HG02588 (cell line): ENCODE data around the gene HCN2.

ENCODE experiments used
- ATAC-seq: cut with Tn5 transposase; IDR thresholded peaks from one replicate; pipeline ENCODE4 v1.9.1; 2021; ENCODE audit warnings: mild to moderate bottlenecking, moderate library complexity; ENCODE audit not compliant: unreplicated experiment

The HCN2 gene

DNA sequence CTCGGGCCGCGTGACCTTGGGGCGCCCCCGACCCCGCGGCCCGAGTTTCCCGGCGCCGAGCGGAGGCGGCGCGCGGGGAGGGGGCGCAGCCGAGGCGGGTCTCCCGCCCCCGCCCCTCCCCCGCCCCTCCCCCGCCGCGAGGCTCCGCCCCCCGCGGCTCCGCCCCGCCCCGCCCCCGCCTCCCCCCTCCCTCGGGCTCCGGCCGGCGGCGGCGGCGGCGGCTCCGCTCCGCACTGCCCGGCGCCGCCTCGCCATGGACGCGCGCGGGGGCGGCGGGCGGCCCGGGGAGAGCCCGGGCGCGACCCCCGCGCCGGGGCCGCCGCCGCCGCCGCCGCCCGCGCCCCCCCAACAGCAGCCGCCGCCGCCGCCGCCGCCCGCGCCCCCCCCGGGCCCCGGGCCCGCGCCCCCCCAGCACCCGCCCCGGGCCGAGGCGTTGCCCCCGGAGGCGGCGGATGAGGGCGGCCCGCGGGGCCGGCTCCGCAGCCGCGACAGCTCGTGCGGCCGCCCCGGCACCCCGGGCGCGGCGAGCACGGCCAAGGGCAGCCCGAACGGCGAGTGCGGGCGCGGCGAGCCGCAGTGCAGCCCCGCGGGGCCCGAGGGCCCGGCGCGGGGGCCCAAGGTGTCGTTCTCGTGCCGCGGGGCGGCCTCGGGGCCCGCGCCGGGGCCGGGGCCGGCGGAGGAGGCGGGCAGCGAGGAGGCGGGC is at the start of gene HCN2:
TSS of gene HCN2 (plus strand) at position 189 of the 703 bp plus-strand sequence. CDS start at position 254, 65 bp downstream.
- ATAC-seq = no peak

- no peak for ATAC-seq
These were observed 48.6 kb upstream of the HCN2 start for GRCh38 chr19:540867-541637.

- ATAC-seq = no peak
These were observed 48.0 kb upstream of the HCN2 start for GRCh38 chr19:541699-542098.

DNA sequence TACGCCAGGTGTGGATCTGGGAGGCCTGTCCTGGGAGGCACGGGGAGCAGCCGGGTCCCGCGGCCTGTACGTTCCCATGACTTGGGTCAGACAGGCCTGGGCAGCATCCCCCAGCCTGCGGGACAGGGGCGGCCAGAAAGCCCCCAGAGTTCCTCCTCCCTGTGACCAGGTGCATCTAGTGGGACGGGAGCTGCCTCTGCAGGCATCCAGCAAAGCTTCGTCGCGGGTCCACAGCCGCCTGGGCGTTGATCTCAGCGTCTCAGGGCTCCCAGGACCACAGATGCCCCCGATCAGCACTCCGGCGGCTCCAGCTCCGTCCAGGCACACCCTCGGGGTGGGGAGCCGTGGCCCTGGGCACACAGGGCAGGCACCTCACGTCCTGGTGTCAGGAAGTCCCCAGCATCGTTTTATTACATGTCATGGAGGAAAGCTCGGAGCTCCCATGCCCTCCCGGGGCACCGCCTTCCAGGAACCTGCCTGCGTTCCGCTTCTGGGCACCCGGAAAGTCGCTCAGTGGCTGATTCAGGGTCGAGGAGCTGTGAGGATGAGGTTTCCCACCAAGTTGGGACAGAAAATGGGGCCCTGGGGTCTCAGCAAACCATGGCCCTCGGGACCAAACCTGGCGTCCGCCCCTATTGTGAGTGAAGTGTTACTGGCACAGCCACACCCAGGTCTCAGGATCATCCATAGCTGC is 47.4 kb upstream of the HCN2 start:
- no peak for ATAC-seq

GRCh38 chr19:543910-544608 is 45.6 kb upstream of the HCN2 start, which contains the start of gene GZMM:
Gene GZMM, plus strand, starts transcription at chr19:544053. Its CDS starts 19 bp downstream, at chr19:544072.
- no peak for ATAC-seq

DNA sequence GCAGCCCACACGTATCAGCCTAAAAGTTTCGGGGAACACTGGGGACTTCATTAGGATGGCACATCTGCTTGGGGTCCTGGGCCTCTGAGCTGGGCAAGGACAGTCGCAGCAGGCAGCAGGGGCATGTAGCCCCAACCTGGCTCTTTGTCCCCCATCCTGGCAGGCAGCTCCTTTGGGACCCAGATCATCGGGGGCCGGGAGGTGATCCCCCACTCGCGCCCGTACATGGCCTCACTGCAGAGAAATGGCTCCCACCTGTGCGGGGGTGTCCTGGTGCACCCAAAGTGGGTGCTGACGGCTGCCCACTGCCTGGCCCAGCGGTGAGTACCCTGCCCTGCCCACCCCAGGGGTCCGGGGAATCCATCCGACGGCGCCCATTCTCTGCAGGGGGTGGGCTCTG is 42.6 kb upstream of the HCN2 start:
- no peak for ATAC-seq

DNA sequence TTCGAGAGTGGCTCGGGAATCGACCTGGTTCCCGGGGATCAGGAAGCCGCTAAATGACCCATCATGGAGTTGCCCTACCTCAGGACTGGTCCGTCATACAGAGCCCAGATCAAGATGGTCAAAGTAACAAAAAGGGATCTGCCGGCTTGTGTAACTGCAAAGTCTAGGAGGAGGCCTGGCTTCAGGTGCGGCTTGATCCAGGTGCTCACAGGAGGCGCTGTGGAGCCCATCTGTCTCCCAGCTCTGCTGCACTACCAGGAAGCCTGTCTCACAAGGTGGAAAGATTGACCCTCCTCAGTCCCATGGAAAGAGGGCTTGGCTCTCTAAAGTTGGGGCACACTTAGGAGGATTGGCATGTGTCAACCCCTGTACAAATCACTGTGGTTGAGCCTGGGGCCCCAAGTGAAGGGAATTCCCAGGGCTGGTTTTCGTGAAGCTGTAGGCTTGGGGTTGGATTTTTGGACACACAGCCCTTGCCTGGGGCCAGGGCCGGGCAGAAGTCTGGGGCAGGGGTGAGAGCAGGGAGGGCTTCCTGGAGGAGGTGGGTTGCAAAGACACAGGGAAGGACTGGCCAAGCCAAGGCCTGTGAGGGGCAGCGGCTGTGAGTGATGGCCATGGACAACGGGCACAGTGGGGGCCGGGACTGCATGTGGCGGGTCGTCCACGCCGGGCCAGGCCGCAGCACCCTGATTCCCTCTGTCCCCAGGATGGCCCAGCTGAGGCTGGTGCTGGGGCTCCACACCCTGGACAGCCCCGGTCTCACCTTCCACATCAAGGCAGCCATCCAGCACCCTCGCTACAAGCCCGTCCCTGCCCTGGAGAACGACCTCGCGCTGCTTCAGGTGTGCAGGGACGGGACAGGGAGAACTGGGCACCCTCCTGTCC is 41.6 kb upstream of the HCN2 start:
- ATAC-seq = no peak

DNA sequence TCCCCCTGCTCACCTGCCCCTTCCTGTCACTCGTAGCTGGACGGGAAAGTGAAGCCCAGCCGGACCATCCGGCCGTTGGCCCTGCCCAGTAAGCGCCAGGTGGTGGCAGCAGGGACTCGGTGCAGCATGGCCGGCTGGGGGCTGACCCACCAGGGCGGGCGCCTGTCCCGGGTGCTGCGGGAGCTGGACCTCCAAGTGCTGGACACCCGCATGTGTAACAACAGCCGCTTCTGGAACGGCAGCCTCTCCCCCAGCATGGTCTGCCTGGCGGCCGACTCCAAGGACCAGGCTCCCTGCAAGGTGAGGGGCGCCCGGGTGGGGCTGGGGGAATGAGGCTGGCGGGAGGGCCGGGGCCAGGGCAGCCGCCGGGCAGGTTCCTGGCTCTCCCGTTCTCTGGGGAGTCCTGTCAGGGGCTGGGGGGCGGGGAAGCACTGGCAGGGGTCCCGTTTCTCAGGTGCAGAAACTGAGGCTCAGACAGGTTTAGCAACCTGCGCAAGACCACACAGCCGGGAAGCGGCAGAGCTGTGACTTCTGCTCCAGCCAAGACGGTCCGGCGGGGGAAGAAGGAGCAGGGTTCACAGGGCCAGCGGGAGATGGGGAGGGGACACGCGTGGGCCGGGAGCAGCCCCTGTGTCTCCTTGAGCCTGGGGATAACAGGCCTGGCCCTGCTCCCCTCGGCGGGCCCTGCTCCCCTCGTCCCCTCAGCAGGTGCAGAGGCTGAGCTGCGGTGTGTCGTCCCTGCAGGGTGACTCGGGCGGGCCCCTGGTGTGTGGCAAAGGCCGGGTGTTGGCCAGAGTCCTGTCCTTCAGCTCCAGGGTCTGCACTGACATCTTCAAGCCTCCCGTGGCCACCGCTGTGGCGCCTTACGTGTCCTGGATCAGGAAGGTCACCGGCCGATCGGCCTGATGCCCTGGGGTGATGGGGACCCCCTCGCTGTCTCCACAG is 40.5 kb upstream of the HCN2 start:
- ATAC-seq = no peak

DNA sequence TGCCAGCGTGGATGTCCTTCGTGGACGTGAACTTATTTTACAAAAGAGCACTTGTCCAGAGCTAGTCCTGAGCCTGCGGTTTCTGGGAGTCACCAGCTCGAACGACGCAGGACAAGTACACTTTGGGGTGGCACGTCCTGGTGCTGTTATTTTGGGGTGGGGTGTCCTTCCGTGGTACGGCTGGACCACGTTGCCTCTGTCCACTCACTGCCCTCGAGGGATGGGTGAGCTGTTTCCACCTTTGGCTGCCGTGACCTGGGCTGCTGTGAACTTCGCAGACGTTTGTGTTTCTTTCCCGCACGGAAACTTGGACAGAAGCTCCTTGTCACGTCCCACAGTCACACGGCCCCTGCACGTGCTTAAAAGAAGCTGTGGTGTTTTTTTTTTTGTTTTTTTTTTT is 34.9 kb upstream of the HCN2 start:
- no peak for ATAC-seq

- ATAC-seq = no peak
These were observed 34.2 kb upstream of the HCN2 start for GRCh38 chr19:555474-555808.

DNA sequence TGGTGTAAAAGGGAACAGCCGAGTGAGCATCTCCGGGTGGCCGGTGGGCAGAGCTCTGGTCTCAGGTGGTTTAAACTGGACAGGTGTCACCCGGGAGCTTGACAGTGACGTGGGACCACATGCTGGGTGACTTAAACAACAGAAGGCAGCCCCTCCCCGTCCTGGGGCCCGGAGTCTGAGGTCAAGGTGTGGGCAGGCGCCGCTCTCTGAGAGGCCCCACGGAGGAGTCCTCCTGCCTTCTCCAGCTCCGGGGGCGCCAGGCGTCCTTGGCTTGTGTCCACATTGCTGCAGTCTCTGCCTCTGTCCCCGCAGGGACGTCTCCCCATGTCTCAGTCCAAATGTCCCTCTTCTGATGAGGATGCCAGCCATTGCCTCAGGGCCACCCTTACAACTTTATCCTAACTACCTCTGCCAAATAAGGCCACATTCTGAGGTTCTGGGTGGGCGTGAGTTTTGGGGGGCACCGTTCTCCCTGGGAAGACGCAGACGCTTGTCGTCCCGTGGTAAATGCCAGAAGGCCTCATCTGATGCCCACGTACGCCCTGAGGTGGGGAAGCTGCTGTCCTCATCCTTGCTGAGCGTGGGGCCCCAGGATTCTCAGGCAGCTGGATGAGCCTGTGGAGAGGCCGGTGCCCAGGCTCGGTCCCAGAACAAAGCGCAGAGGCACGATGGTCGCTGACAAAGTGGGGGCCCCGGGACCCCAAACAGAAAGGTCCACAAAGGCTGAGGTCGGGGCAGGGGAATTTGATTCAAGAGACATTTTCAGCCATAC is 32.9 kb upstream of the HCN2 start:
- ATAC-seq = no peak

DNA sequence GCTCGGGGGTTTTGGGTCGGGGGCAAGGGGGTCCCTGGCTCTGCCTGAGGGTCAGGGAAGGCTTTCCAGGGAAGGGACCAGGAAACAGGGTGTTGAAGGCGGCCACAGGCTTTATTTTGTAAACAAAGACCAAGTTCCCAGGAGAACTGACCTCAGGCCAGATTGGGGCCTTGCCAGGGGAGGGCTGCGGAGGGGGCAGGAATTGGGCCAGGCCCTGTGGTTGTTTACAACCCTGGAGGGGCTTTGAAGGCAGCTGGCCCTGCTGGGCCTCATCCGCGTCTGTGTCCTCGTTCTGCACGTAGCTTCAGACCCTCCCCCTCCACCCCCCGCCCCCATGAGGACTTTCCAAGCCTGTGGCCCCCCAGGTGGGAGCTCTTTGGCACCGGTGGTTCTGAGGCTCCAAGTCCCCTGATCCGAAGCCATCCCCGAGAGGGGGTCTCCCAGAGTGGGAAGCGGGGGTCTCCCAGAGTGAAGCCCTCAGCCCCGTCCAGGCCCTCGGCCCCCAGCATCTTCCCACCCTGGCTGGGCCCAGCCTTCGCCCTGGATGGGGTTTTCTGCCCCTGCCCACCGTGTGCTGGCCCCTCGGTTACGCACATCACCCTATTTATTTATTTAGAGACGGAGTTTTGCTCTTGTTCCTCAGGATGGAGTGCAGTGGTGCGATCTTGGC is 30.8 kb upstream of the HCN2 start:
- no peak for ATAC-seq

DNA sequence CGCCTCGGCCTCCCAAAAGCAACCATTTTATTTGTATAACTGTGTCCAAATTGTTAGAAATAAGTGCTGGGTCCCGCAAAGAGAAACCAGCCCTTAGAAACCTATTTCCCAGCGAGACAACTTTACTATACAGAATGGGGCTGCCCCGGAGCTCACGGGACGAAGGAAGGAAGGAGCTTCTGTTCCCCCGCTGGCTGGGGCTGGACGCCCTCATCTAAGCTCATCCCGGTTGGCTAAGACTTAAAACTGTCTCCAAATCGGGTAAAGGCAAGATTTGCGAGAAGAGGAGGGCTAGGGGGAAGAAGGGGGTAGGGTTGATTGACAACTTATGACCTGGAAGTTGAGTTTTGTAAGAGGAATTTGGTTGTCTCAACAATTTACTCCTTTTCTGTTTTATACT is 29.6 kb upstream of the HCN2 start:
- ATAC-seq = no peak

GRCh38 chr19:566403-566802 is 23.3 kb upstream of the HCN2 start:
- ATAC-seq = no peak

DNA sequence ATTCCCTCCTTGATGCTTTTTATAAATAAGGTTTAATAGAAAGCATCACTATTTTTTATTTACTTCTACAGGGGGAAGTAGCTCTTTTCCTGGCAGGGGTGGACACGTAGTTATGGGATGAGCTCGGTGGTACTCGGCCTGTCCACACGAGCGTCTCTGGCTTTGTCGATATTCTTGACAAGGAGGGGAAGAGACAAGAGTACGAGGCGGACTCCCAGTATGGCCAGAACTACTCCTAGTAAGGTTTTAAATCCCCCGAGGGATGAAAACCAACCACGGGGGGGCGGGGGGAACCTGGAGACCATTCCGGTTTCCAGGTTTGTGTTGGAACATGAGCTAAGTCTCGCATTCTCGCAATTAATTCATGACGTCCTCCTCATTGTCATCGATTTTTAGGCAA is 22.8 kb upstream of the HCN2 start:
- ATAC-seq = no peak

- ATAC-seq = no peak
These were observed 22.3 kb upstream of the HCN2 start for GRCh38 chr19:567296-567900.

- no peak for ATAC-seq
These were observed 19.4 kb upstream of the HCN2 start for GRCh38 chr19:570251-570686.
